Neural crest cell (in vitro differentiated cells): ENCODE data around the gene CEP170. TPM values are rescaled to one million over a fixed set of nuclear protein-coding genes. Genes with fewer than 3 reads are reported as not detected.
"Not testable (repeated sequence)": the region's sequence is repeated elsewhere in the genome, so short reads cannot be mapped to it uniquely, and the experiment has no call there.

ENCODE experiments used
- DNase-seq: peaks from one replicate; pipeline ENCODE4 v3.0.0; 2021; ENCODE audit warnings: low read depth, mixed read lengths, low spot score
- H3K27ac Mint-ChIP-seq: one replicate; pipeline ENCODE4 v1.8.0; 2021; ENCODE audit warnings: mild to moderate bottlenecking, mixed read lengths; ENCODE audit not compliant: unreplicated experiment
- H3K27me3 Mint-ChIP-seq: 2 replicates; pipeline ENCODE4 v1.8.0; 2021; ENCODE audit warnings: low read depth, mild to moderate bottlenecking, mixed read lengths
- H3K36me3 Mint-ChIP-seq: 2 replicates; pipeline ENCODE4 v1.8.0; 2021; ENCODE audit warnings: low read depth, mild to moderate bottlenecking, mixed read lengths
- H3K4me1 Mint-ChIP-seq: 2 replicates; pipeline ENCODE4 v1.8.0; 2021; ENCODE audit warnings: mixed read lengths
- H3K4me3 Mint-ChIP-seq: one replicate; pipeline ENCODE4 v1.8.0; 2021; ENCODE audit warnings: mild to moderate bottlenecking, mixed read lengths
- H3K9me3 Mint-ChIP-seq: 2 replicates; pipeline ENCODE4 v1.8.0; 2021; ENCODE audit warnings: mixed read lengths
- CTCF ChIP-seq: fragments of 200-600 bp; sonication (generic); conservative IDR thresholded peaks from 2 replicates; pipeline ENCODE4 v1.5.0; 2021; ENCODE audit warnings: antibody characterized with exemption, mild to moderate bottlenecking
- total RNA-seq: library from RNA; stranded (reverse); gene quantifications from 2 replicates; pipeline ENCODE4 v1.2.1, GENCODE V29; 2021

The CEP170 gene
- total RNA-seq, 1 donor from 2014 or later = 120 TPM

DNA sequence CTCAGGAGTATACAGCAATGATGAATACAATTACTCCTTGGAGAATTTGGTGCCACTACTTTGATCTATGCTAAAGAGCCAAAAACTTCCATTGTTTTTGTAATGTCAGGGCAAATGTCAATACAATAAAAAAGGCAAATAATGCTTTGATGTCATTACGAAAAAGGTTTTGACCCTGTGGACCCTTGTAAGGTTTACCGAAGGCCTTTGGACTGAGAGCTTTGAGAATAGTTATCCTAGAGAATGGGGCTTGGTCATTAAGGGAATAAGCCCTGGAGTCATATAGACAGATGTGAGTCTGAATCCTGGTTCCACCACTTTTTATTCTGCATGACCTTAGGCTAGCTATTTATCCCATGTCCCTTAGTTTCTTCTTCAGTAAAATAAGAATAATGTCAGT lies 27.5 kb downstream of the CEP170 start:
- Mint-ChIP-seq H3K27me3 (no peaks in the 10 kb centered on the region), H3K4me3 (no peak overlapping the region), H3K4me1 (peaks cover 11% of the 10 kb centered on the region), H3K9me3 (peaks cover 25% of the 10 kb centered on the region), H3K36me3 (peaks cover 60% of the 10 kb centered on the region), H3K27ac (no peak overlapping the region)
- TF ChIP-seq CTCF = no peak
- DNase-seq = no peak

DNA sequence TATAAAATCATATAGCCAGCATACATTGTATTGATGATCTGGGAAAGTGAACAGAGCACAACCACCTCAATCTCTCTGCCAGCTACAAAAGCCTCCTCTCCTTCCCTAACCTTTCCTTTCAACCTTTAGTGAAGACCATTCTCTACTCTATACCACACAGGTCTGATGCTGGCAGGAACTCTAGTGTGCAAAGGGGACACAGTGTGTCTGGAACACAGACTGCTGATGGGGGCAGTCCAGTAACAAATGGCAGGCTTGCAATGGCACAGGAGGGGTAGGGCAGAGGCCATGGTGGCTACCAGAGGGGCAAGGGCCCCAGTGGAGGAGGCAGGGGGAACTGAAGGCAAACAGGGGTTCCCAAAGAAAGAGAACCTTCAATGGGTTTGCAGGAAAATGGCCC lies 37.0 kb downstream of the CEP170 start:
- no peak for DNase-seq
- no peak overlapping the region for H3K4me3 Mint-ChIP-seq
- TF ChIP-seq CTCF = no peak
- no peaks in the 10 kb centered on the region for H3K27me3 Mint-ChIP-seq
- peaks cover 44% of the 10 kb centered on the region for H3K36me3 Mint-ChIP-seq
- H3K27ac Mint-ChIP-seq = no peak overlapping the region
- H3K4me1 Mint-ChIP-seq = no peaks in the 10 kb centered on the region
- no peaks in the 10 kb centered on the region for H3K9me3 Mint-ChIP-seq

- H3K27ac Mint-ChIP-seq = no peak overlapping the region
- no peak overlapping the region for H3K4me3 Mint-ChIP-seq
- no peaks in the 10 kb centered on the region for H3K4me1 Mint-ChIP-seq
- no peak for DNase-seq
- peaks cover 39% of the 10 kb centered on the region for H3K36me3 Mint-ChIP-seq
- no peaks in the 10 kb centered on the region for H3K27me3 Mint-ChIP-seq
- TF ChIP-seq CTCF = no peak
- no peaks in the 10 kb centered on the region for H3K9me3 Mint-ChIP-seq
Measured at GRCh38 chr1:243217349-243217748, 37.7 kb downstream of the CEP170 start.

GRCh38 chr1:243216741-243217140 lies 38.3 kb downstream of the CEP170 start:
- no peaks in the 10 kb centered on the region for H3K4me1 Mint-ChIP-seq
- H3K36me3 Mint-ChIP-seq = peaks cover 38% of the 10 kb centered on the region
- no peaks in the 10 kb centered on the region for H3K9me3 Mint-ChIP-seq
- no peaks in the 10 kb centered on the region for H3K27me3 Mint-ChIP-seq
- TF ChIP-seq CTCF = no peak
- no peak overlapping the region for H3K27ac Mint-ChIP-seq
- no peak overlapping the region for H3K4me3 Mint-ChIP-seq
- no peak for DNase-seq

GRCh38 chr1:243215276-243215875 lies 39.7 kb downstream of the CEP170 start:
- peaks cover 24% of the 10 kb centered on the region for H3K36me3 Mint-ChIP-seq
- H3K9me3 Mint-ChIP-seq, H3K4me3 Mint-ChIP-seq, H3K27me3 Mint-ChIP-seq, DNase-seq, H3K4me1 Mint-ChIP-seq, H3K27ac Mint-ChIP-seq: not testable (repeated sequence)

DNA sequence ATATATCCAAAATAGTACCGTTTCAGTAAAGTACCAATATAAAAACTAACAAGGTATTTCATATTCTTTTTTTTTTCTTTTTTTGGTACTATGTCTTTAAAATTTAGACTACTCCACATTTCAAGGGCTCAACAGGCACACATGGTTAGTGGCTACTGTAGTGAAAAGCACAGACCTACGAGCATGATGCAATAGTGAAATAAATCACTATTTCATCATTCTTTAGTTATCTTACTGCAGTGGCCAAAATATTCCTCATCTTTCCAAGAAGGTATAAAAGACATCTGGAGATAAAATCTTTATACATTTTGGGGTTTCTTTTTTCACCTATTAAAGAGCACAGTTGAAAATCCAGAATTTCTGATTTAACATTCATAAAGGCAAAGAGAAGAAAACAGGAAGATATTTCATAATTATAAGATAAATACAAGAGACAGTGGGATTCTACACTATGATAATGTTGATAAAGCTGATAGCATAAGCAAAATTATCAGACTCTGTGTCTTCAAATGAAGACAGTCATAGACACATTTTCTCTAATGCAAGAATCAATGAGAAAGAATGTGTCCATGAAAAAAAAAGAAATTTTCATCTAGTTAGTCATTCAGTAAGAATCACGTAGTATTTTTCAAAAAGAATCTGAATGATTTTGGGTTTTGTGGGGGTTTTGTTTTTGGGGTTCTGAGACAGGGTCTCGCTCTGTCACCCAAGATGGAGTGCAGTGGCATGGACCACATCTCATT lies 41.9 kb downstream of the CEP170 start:
- Mint-ChIP-seq H3K9me3 (no peaks in the 10 kb centered on the region), H3K4me3 (no peak overlapping the region), H3K27me3 (no peaks in the 10 kb centered on the region), H3K4me1 (no peaks in the 10 kb centered on the region), H3K27ac (no peak overlapping the region), H3K36me3 (peaks cover 18% of the 10 kb centered on the region)
- TF ChIP-seq CTCF = no peak
- DNase-seq = no peak

- H3K27ac Mint-ChIP-seq, H3K9me3 Mint-ChIP-seq, H3K4me1 Mint-ChIP-seq, H3K27me3 Mint-ChIP-seq, H3K4me3 Mint-ChIP-seq, DNase-seq: not testable (repeated sequence)
- H3K36me3 Mint-ChIP-seq = peaks cover 13% of the 10 kb centered on the region
Measured at GRCh38 chr1:243211984-243212383, 43.1 kb downstream of the CEP170 start.

- H3K9me3 Mint-ChIP-seq, H3K4me1 Mint-ChIP-seq, H3K27me3 Mint-ChIP-seq, H3K27ac Mint-ChIP-seq, DNase-seq, H3K4me3 Mint-ChIP-seq: not testable (repeated sequence)
- H3K36me3 Mint-ChIP-seq = peaks cover 24% of the 10 kb centered on the region
Measured at GRCh38 chr1:243205026-243205501, 50.0 kb downstream of the CEP170 start.

GRCh38 chr1:243204336-243204735 lies 50.7 kb downstream of the CEP170 start:
- not testable (repeated sequence) for H3K4me1 Mint-ChIP-seq, H3K27me3 Mint-ChIP-seq, DNase-seq, H3K4me3 Mint-ChIP-seq, H3K27ac Mint-ChIP-seq, H3K9me3 Mint-ChIP-seq
- peaks cover 24% of the 10 kb centered on the region for H3K36me3 Mint-ChIP-seq
